Upper lobe of left lung (tissue), 6 donors: ENCODE results near the gene OSBP2. TPM values are rescaled to one million over a fixed set of nuclear protein-coding genes. Genes with fewer than 3 reads are reported as not detected.
"Not testable (repeated sequence)": the region's sequence is repeated elsewhere in the genome, so short reads cannot be mapped to it uniquely, and the experiment has no call there.

ENCODE experiments used
- ATAC-seq, 2 donors: fragments of 200-7000 bp; cut with Tn5 transposase; one replicate each; pipeline ENCODE4 v1.9.1; 2022; ENCODE audit warnings: mild to moderate bottlenecking in 2 of 2, moderate library complexity in 2 of 2; ENCODE audit not compliant: low FRiP score in 2 of 2
- DNase-seq, 2 donors: peaks; one replicate each; pipeline ENCODE4 v3.0.0-alpha.2; 2019 to 2020
- H3K27ac ChIP-seq, 4 donors: fragments of 200-600 bp; sonication (generic); one replicate each; pipeline ENCODE4 v1.5.1; 2016 to 2019
- H3K27me3 ChIP-seq, 4 donors: fragments of 200-600 bp; sonication (generic); one replicate each; pipeline ENCODE4 v1.5.1; 2017 to 2019
- H3K36me3 ChIP-seq, 4 donors: fragments of 200-600 bp; sonication (generic); one replicate each; pipeline ENCODE4 v1.5.1; 2016 to 2019
- H3K4me1 ChIP-seq, 4 donors: fragments of 200-600 bp; sonication (generic); one replicate each; pipeline ENCODE4 v1.5.1; 2018 to 2019
- H3K4me3 ChIP-seq, 4 donors: fragments of 200-600 bp; sonication (generic); one replicate each; pipeline ENCODE4 v1.5.1; 2017 to 2019; ENCODE audit warnings: mild to moderate bottlenecking in 2 of 4, moderate library complexity in 1 of 4
- H3K9me3 ChIP-seq, 4 donors: fragments of 200-600 bp; sonication (generic); one replicate each; pipeline ENCODE4 v1.5.1; 2018 to 2019
- EP300 ChIP-seq, 4 donors: sonication (generic); formaldehyde crosslinking; IDR thresholded peaks; one replicate each; pipeline ENCODE4 v1.5.1; 2017; ENCODE audit warnings: antibody characterized with exemption in 4 of 4, control low read depth in 2 of 4
- POLR2A ChIP-seq, 4 donors: fragments of 450-650 bp; IDR thresholded peaks; one replicate each; pipeline ENCODE4 v1.5.1; 2016 to 2017; ENCODE audit warnings: antibody characterized with exemption in 4 of 4, mild to moderate bottlenecking in 2 of 4
- POLR2AphosphoS5 ChIP-seq, 2 donors: sonication (generic); formaldehyde crosslinking; IDR thresholded peaks; one replicate each; pipeline ENCODE4 v1.5.1; 2017; ENCODE audit warnings: antibody characterized with exemption in 2 of 2
- WGBS, 2 donors: methylation state at CpG; one replicate each; pipeline ENCODE4 v1.1.5; 2017 to 2018; 5-methylcytosine and 5-hydroxymethylcytosine counted together
- total RNA-seq, 6 donors: library from RNA; depleted of rRNA in 4 of 6; stranded (reverse); fragments of >200 nt in 4 of 6; gene quantifications; one replicate each; pipeline versions ENCODE4 v1.1.0 to v1.2.1, GENCODE V29; 2016 to 2021
- TF ChIP-seq, protein P1 (sequence below), 6 experiments: fragments of 450-650 bp in 4 of 6; fragments of 200-600 bp in 2 of 6; sonication (generic) in 2 of 6; IDR thresholded peaks; one replicate each; pipeline ENCODE4 v1.5.1; 2016 to 2019; ENCODE audit warnings: antibody characterized with exemption in 6 of 6
- donor health status: DM: no; HTN: no; CAD: no; lungs with moderate emphysema.
- donor health status: DM: no; HTN: yes; CAD: no; lungs with severe emphysema.

The OSBP2 gene
- total RNA-seq, 6 donors from 2014 or later = 3.5 to 14.5 (median 5.0) TPM

DNA sequence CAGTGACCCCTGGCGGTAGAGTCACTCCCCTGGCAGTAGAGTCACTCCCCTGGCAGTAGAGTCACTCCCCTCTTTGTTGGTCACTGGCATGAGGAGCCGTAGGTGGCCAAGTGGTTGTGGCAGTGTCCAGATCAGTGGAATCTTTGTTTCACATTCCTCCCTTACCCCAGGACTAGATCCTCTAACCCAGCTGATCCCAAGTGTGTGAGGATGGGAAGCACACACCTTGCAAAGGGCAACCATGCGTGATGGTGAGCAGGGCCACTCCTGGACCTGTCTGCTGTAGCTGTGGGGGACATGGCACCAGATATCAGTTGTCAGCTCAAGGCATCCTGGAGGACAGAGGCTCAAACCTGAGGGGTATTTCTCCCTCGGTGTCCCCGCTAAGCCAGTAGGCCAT is 37.8 kb downstream of the OSBP2 start:
- Histone ChIP-seq H3K27me3 (no peaks in the 10 kb centered on the region), H3K27ac (no peak overlapping the region), H3K4me1 (no peaks in the 10 kb centered on the region), H3K36me3 (no peaks in the 10 kb centered on the region), H3K4me3 (no peak overlapping the region), H3K9me3 (no peaks in the 10 kb centered on the region)
- ATAC-seq (no peak), DNase-seq (no peak)
- TF ChIP-seq POLR2A (IDR thresholded peaks at IDR 0.05) = no peak
- TF ChIP-seq, protein P1, sequence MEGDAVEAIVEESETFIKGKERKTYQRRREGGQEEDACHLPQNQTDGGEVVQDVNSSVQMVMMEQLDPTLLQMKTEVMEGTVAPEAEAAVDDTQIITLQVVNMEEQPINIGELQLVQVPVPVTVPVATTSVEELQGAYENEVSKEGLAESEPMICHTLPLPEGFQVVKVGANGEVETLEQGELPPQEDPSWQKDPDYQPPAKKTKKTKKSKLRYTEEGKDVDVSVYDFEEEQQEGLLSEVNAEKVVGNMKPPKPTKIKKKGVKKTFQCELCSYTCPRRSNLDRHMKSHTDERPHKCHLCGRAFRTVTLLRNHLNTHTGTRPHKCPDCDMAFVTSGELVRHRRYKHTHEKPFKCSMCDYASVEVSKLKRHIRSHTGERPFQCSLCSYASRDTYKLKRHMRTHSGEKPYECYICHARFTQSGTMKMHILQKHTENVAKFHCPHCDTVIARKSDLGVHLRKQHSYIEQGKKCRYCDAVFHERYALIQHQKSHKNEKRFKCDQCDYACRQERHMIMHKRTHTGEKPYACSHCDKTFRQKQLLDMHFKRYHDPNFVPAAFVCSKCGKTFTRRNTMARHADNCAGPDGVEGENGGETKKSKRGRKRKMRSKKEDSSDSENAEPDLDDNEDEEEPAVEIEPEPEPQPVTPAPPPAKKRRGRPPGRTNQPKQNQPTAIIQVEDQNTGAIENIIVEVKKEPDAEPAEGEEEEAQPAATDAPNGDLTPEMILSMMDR (IDR thresholded peaks at IDR 0.05) = no peak
- TF ChIP-seq EP300 (IDR thresholded peaks at IDR 0.05) = no peak
- no peak for TF ChIP-seq POLR2AphosphoS5 (IDR thresholded peaks at IDR 0.05)
- WGBS, 2 donors = 94 to 96% methylated on average over 5 of the region's 5 CpGs

DNA sequence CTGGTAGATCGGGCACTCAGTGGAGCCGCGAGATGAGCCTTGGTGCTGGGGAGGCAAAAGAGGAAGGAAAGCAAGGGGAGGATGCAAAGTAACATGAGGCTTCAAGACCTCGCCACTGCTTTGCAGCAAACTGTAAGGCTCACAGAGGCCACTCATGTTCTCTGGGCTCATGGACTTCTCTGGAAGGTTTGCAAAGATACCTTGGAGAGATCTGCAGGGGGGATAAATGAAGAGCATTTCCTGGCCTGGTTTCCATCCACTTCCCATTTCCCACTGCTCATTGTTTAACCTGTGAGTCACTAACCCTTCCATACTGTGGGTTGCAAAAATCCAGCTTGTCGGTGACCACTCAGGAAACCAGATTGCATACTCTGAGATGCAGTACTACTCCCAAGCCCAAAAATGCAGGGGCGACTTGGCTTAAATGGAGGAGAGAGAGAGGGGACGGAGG is 38.5 kb downstream of the OSBP2 start:
- Histone ChIP-seq H3K36me3 (no peaks in the 10 kb centered on the region), H3K9me3 (no peaks in the 10 kb centered on the region), H3K27ac (no peak overlapping the region), H3K4me1 (no peaks in the 10 kb centered on the region), H3K4me3 (no peak overlapping the region), H3K27me3 (no peaks in the 10 kb centered on the region)
- ATAC-seq (no peak), DNase-seq (no peak)
- TF ChIP-seq POLR2AphosphoS5 (IDR thresholded peaks at IDR 0.05) (no peak), EP300 (IDR thresholded peaks at IDR 0.05) (no peak), POLR2A (IDR thresholded peaks at IDR 0.05) (no peak)
- TF ChIP-seq, protein P1 (IDR thresholded peaks at IDR 0.05) = no peak
- WGBS, 2 donors = 68 to 71% methylated on average over 7 of the region's 7 CpGs

DNA sequence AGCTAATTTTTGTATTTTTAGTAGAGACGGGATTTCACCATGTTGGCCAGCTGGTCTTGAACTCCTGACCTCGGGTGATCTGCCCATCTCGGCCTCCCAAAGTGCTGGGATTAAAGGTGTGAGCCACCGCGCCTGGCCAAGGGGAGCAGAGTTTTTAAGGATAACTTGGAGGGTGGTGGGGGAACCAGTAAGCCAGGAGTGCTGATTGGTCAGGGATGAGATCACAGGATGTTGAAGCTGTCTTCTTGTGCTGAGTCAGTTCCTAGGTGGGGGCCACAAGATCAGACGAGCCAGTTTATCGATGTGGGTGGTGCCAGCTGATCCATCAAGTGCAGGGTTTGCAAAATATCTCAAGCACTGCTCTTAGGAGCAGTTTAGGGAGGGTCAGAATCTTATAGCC is 45.3 kb downstream of the OSBP2 start:
- not testable (repeated sequence) for H3K27me3 ChIP-seq, H3K4me1 ChIP-seq, H3K9me3 ChIP-seq, H3K4me3 ChIP-seq, ATAC-seq, H3K36me3 ChIP-seq, H3K27ac ChIP-seq, DNase-seq
- WGBS, 2 donors = 66 to 78% methylated on average over 7 of the region's 7 CpGs

DNA sequence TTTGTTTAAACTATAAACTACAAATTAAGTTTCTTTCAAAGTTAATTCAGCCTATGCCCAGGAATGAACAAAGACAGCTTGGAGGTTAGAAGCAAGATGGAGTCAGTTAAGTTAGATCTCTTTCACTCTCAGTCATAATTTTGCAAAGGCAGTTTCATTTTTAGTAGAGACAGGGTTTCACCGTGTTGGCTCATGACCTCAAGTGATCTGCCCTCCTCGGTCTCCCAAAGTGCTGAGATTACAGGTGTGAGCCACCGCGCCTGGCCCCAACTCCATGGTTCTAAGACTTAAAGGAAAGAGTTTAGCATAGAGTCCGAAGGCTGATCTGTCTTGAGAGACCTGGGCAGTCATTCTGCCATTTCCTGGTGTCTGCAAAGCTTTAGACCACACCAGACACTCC is 45.8 kb downstream of the OSBP2 start:
- H3K27ac ChIP-seq, ATAC-seq, H3K9me3 ChIP-seq, H3K4me1 ChIP-seq, H3K36me3 ChIP-seq, DNase-seq, H3K27me3 ChIP-seq, H3K4me3 ChIP-seq: not testable (repeated sequence)
- WGBS, 2 donors = 76 to 95% methylated on average over 5 of the region's 5 CpGs

DNA sequence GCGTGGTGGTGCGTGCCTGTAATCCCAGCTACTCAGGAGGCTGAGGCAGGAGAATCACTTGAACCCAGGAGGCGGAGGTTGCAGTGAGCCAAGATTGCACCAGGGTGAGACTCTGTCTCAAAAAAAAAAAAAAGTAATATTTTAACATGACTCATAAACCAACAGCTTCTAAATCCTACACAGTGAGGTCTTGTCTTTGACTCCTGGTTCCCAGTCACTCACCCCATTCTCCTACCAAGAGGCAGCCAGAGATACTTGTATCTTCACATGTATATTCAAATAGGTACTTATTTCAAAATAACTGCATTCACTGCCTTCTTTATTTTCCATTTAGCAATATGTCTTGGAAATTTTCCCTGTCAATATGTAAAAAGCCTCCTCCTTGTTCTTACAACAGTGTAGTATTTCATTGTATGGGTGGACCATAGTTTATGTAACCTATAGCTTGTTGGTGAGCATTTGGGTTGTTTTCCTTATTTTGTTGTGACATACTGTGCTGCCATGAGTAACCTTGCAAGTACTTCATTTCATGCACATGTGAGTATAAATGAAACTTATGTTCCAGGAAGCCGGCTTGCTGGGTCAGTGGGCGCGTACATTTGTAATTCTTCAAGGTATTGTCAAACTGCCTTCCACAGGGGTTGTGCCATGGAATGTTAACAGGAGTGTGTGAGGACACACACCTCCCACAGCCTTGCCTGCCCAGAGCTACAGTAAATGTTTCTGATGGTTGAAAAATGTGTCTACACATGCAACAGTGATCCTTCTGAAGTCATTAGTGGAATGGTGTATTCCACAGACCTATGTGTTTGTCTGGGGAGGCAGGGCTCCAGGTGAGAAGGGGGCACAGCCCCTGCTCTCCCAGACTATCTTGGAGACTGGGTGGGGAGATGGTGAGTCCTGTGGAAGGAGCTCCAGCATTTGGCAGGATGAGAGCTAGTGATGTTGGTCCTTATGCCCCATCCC is 47.9 kb downstream of the OSBP2 start:
- H3K27ac ChIP-seq = no peak overlapping the region
- H3K9me3 ChIP-seq = no peaks in the 10 kb centered on the region
- H3K36me3 ChIP-seq = no peaks in the 10 kb centered on the region
- no peaks in the 10 kb centered on the region for H3K27me3 ChIP-seq
- DNase-seq = no peak
- ATAC-seq = no peak
- WGBS, 2 donors = 82 to 86% methylated on average over 6 of the region's 6 CpGs
- H3K4me3 ChIP-seq = no peak overlapping the region
- no peak for TF ChIP-seq POLR2A (IDR thresholded peaks at IDR 0.05)
- no peak for TF ChIP-seq POLR2AphosphoS5 (IDR thresholded peaks at IDR 0.05)
- TF ChIP-seq, protein P1 (IDR thresholded peaks at IDR 0.05) = no peak
- TF ChIP-seq EP300 (IDR thresholded peaks at IDR 0.05) = no peak
- H3K4me1 ChIP-seq = peaks cover 0 to 8% (median 0%) of the 10 kb centered on the region in 4 donors
